Cardiac fibroblast (primary cell): ENCODE measurements around the gene TMC3.
"Not testable (repeated sequence)": the region's sequence is repeated elsewhere in the genome, so short reads cannot be mapped to it uniquely, and the experiment has no call there.

Experiments
- DNase-seq, 2 donors: peaks; one replicate each; pipeline versions ENCODE4 v3.0.0 to v3.0.0-alpha.2; 2010; ENCODE audit warnings: low read depth in 2 of 2
- H3K4me3 ChIP-seq, 2 donors: replicated peaks in 1 of 2; 1 replicate in 1 of 2; 2 replicates in 1 of 2; pipeline ENCODE4 v1.5.1; 2011; ENCODE audit warnings: low read depth in 2 of 2, low read length in 2 of 2, mild to moderate bottlenecking in 2 of 2, moderate library complexity in 1 of 2
- CTCF ChIP-seq: IDR thresholded peaks from one replicate; pipeline ENCODE4 v1.5.1; 2011; ENCODE audit warnings: low read depth, mild to moderate bottlenecking, low read length, inconsistent platforms

Gene TMC3

GRCh38 chr15:81351651-81352050 lies 22.4 kb downstream of the TMC3 start:
- TF ChIP-seq CTCF: no peak

GRCh38 chr15:81349271-81349670 lies 24.7 kb downstream of the TMC3 start:
- no peak for TF ChIP-seq CTCF
- H3K4me3 ChIP-seq: no peak overlapping the region
- no peak for DNase-seq

More at GRCh38 chr15:81351651-81352050, 22.4 kb downstream of the TMC3 start:
- no peak overlapping the region for H3K4me3 ChIP-seq
- DNase-seq: no peak

GRCh38 chr15:81348691-81349090 lies 25.3 kb downstream of the TMC3 start:
- not testable (repeated sequence) for DNase-seq, H3K4me3 ChIP-seq

GRCh38 chr15:81347910-81348309 lies 26.1 kb downstream of the TMC3 start:
- DNase-seq: no peak
- no peak overlapping the region for H3K4me3 ChIP-seq
- no peak for TF ChIP-seq CTCF

GRCh38 chr15:81346611-81347010 lies 27.4 kb downstream of the TMC3 start:
- DNase-seq: no peak
- TF ChIP-seq CTCF: no peak

GRCh38 chr15:81343371-81343770 lies 30.6 kb downstream of the TMC3 start:
- no peak for TF ChIP-seq CTCF
- no peak for DNase-seq
- H3K4me3 ChIP-seq: no peak overlapping the region

More at GRCh38 chr15:81346611-81347010, 27.4 kb downstream of the TMC3 start:
- no peak overlapping the region for H3K4me3 ChIP-seq

- DNase-seq: no peak
- no peak overlapping the region for H3K4me3 ChIP-seq
- TF ChIP-seq CTCF: no peak
Measured at GRCh38 chr15:81341351-81341750, 32.7 kb downstream of the TMC3 start.
